Lower leg skin (tissue), 3 donors: ENCODE results near the gene CHST8.

Experiments
- CTCF ChIP-seq, 3 donors: fragments of 450-650 bp; IDR thresholded peaks; one replicate each; pipeline ENCODE4 v1.5.1; 2016; ENCODE audit warnings: antibody characterized with exemption in 3 of 3, mild to moderate bottlenecking in 3 of 3, moderate library complexity in 2 of 3
- POLR2A ChIP-seq, 2 donors: fragments of 450-650 bp; IDR thresholded peaks; one replicate each; pipeline ENCODE4 v1.6.1; 2016 to 2017; ENCODE audit warnings: antibody characterized with exemption in 2 of 2, mild to moderate bottlenecking in 1 of 2, moderate library complexity in 1 of 2

- TF ChIP-seq CTCF (IDR thresholded peaks at IDR 0.05) (no peak), POLR2A (IDR thresholded peaks at IDR 0.05) (no peak)
Observed at GRCh38 chr19:33621811-33622504, at the start of gene CHST8.
